ENCODE measurements around the gene RGMA.

- TF ChIP-seq CTCF (IDR thresholded peaks at IDR 0.05) (no peak), POLR2A (IDR thresholded peaks at IDR 0.05) (no peak)
These were observed 6.2 kb downstream of the RGMA start for GRCh38 chr15:93082861-93083260.
